Smooth muscle cell (in vitro differentiated cells): ENCODE results near the gene EMX1. TPM values are rescaled to one million over a fixed set of nuclear protein-coding genes. Genes with fewer than 3 reads are reported as not detected.
A peak's percentile ranks its signal among the peaks of the same experiment; 100 is the strongest.

Experiments used
- DNase-seq: peaks from one replicate; lab custom pipeline; 2025; ENCODE audit not compliant: unreplicated experiment; lab: John Stamatoyannopoulos, UW
- H2AFZ ChIP-seq: fragments of 200-600 bp; sonication (generic); 2 replicates; pipeline ENCODE4 v1.6.0; 2016; ENCODE audit warnings: antibody characterized with exemption, low read depth, mild to moderate bottlenecking
- H3F3A ChIP-seq: fragments of 200-600 bp; sonication (generic); 2 replicates; pipeline ENCODE4 v1.6.0; 2017; ENCODE audit warnings: antibody characterized with exemption, low read depth
- H3K27ac ChIP-seq: fragments of 200-600 bp; sonication (generic); 2 replicates; pipeline ENCODE4 v1.5.1; 2016; ENCODE audit warnings: low read depth, mild to moderate bottlenecking
- H3K27me3 ChIP-seq: fragments of 200-600 bp; sonication (generic); 2 replicates; pipeline ENCODE4 v1.6.1; 2016; ENCODE audit warnings: low read depth, mild to moderate bottlenecking
- H3K36me3 ChIP-seq: fragments of 200-600 bp; sonication (generic); 2 replicates; pipeline ENCODE4 v1.5.1; 2016; ENCODE audit warnings: low read depth
- H3K4me1 ChIP-seq: fragments of 200-600 bp; sonication (generic); 2 replicates; pipeline ENCODE4 v1.5.1; 2016; ENCODE audit warnings: low read depth
- H3K4me2 ChIP-seq: fragments of 200-600 bp; sonication (generic); 2 replicates; pipeline ENCODE4 v1.6.0; 2016; ENCODE audit warnings: mild to moderate bottlenecking
- H3K4me3 ChIP-seq: fragments of 200-600 bp; sonication (generic); 2 replicates; pipeline ENCODE4 v1.5.1; 2016; ENCODE audit warnings: mild to moderate bottlenecking
- H3K79me2 ChIP-seq: fragments of 200-600 bp; sonication (generic); 2 replicates; pipeline ENCODE4 v1.6.0; 2016; ENCODE audit warnings: low read depth, mild to moderate bottlenecking
- H3K9ac ChIP-seq: fragments of 200-600 bp; sonication (generic); 2 replicates; pipeline ENCODE4 v1.6.0; 2016; ENCODE audit warnings: low read depth
- H3K9me3 ChIP-seq: fragments of 200-600 bp; sonication (generic); replicated peaks from 2 replicates; pipeline ENCODE4 v1.5.1; 2016; ENCODE audit warnings: low read depth
- H4K20me1 ChIP-seq: fragments of 200-600 bp; sonication (generic); 2 replicates; pipeline ENCODE4 v1.6.0; 2016; ENCODE audit warnings: low read depth
- WGBS: methylation state at CpG from one replicate; pipeline ENCODE4 v1.1.7; 2016; ENCODE audit warnings: low lambda C conversion rate; 5-methylcytosine and 5-hydroxymethylcytosine counted together
- polyA plus RNA-seq: library from polyadenylated mRNA; unstranded; fragments of >200 nt; fragmentation: Nextera tagmentation; extraction: Ambion mirVana; gene quantifications from 2 replicates; pipeline ENCODE4 v1.2.1, GENCODE V29; 2016
- total RNA-seq: library from RNA; depleted of rRNA; stranded (reverse); fragments of >200 nt; gene quantifications from 2 replicates; pipeline ENCODE4 v1.2.3, GENCODE V29; 2014
- TF ChIP-seq, protein P1 (sequence below): fragments of 200-600 bp; sonication (generic); IDR thresholded peaks from 2 replicates; pipeline ENCODE4 v1.5.1; 2017; ENCODE audit warnings: borderline replicate concordance, mild to moderate bottlenecking, antibody characterized with exemption; ENCODE audit not compliant: insufficient read depth, poor library complexity, severe bottlenecking

EMX1 gene
- total and polyA plus RNA-seq, 2 experiments from 2014 or later, result not detected

- H2AFZ ChIP-seq, result no peak overlapping the region
- peaks cover 5% of the 10 kb centered on the region for H3K4me1 ChIP-seq
- H3K9ac ChIP-seq, result no peak overlapping the region
- H3K4me3 ChIP-seq, result no peak overlapping the region
- H3K36me3 ChIP-seq, result no peaks in the 10 kb centered on the region
- no peaks in the 10 kb centered on the region for H3F3A ChIP-seq
- 90% methylated on average over 8 of the region's 8 CpGs for WGBS
- H3K79me2 ChIP-seq, result no peaks in the 10 kb centered on the region
- H3K9me3 ChIP-seq, result no peaks in the 10 kb centered on the region
- TF ChIP-seq, protein P1, sequence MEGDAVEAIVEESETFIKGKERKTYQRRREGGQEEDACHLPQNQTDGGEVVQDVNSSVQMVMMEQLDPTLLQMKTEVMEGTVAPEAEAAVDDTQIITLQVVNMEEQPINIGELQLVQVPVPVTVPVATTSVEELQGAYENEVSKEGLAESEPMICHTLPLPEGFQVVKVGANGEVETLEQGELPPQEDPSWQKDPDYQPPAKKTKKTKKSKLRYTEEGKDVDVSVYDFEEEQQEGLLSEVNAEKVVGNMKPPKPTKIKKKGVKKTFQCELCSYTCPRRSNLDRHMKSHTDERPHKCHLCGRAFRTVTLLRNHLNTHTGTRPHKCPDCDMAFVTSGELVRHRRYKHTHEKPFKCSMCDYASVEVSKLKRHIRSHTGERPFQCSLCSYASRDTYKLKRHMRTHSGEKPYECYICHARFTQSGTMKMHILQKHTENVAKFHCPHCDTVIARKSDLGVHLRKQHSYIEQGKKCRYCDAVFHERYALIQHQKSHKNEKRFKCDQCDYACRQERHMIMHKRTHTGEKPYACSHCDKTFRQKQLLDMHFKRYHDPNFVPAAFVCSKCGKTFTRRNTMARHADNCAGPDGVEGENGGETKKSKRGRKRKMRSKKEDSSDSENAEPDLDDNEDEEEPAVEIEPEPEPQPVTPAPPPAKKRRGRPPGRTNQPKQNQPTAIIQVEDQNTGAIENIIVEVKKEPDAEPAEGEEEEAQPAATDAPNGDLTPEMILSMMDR, result no peak
- peaks cover 13% of the 10 kb centered on the region for H4K20me1 ChIP-seq
- no peak overlapping the region for H3K27ac ChIP-seq
- peaks cover 15% of the 10 kb centered on the region for H3K27me3 ChIP-seq
- H3K4me2 ChIP-seq, result no peak overlapping the region
- DNase-seq, result no peak
Observed at GRCh38 chr2:72891091-72891818, 26.1 kb upstream of the EMX1 start.

DNA sequence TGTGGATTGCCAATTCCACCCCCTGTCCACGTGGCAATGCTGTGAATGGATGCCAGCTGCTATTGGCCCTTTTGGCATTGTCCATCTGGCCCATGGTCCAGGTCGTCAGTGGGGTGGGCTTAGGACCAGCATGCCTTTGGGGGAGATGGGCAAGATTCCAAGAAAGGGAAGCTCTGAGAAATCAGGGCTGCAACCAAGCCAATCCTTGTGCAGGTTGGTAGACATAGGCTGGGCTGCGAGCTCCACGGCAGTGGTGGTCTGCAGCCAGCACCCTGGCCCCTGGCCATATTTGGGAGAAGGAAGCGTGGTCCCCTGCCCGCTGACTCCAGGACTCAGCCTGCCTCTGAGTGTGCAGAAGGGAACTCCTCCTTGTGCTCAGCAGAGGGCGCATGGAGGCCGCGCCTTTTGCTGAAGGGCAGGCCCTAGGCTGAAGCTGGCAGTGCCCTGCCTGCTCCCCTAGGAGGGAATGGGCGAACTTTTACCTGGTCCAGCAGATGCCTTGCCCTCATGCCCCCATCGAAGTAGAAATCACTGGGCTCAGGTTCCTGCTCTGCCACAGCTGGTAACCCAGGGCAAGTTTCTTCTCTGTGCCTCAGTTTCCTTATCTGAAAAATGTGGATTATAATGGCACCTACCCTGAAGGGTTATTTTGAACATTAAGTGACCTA lies 24.7 kb upstream of the EMX1 start:
- Histone ChIP-seq H3K9ac (no peak overlapping the region), H3K9me3 (no peaks in the 10 kb centered on the region), H3K4me2 (no peak overlapping the region), H3K79me2 (no peaks in the 10 kb centered on the region), H3K4me1 (peaks cover 5% of the 10 kb centered on the region), H3K27ac (no peak overlapping the region), H3F3A (no peaks in the 10 kb centered on the region), H3K4me3 (no peak overlapping the region), H2AFZ (no peak overlapping the region), H4K20me1 (peaks cover 13% of the 10 kb centered on the region), H3K36me3 (no peaks in the 10 kb centered on the region), H3K27me3 (peaks cover 22% of the 10 kb centered on the region)
- no peak for DNase-seq
- WGBS, result 14% methylated on average over 11 of the region's 11 CpGs
- TF ChIP-seq, protein P1, result peak; percentile 70

GRCh38 chr2:72893594-72894319 lies 23.6 kb upstream of the EMX1 start:
- no peaks in the 10 kb centered on the region for H3K9me3 ChIP-seq
- H3K27ac ChIP-seq, result no peak overlapping the region
- H4K20me1 ChIP-seq, result peaks cover 3% of the 10 kb centered on the region
- H3F3A ChIP-seq, result no peaks in the 10 kb centered on the region
- H3K36me3 ChIP-seq, result no peaks in the 10 kb centered on the region
- WGBS, result 49% methylated on average over 15 of the region's 15 CpGs
- no peak overlapping the region for H3K9ac ChIP-seq
- H3K27me3 ChIP-seq, result peaks cover 23% of the 10 kb centered on the region
- H3K4me1 ChIP-seq, result peaks cover 5% of the 10 kb centered on the region
- TF ChIP-seq, protein P1, result peak; percentile 62
- no peak overlapping the region for H2AFZ ChIP-seq
- no peak overlapping the region for H3K4me2 ChIP-seq
- H3K79me2 ChIP-seq, result no peaks in the 10 kb centered on the region
- H3K4me3 ChIP-seq, result no peak overlapping the region
- no peak for DNase-seq
